Mammary epithelial cell (primary cell): ENCODE data around the gene CLNK.

Experiments used
- CTCF ChIP-seq, 2 donors: IDR thresholded peaks in 1 of 2; conservative IDR thresholded peaks in 1 of 2; 2 replicates each; pipeline ENCODE4 v1.5.1; 2011 to 2012; ENCODE audit warnings: inconsistent platforms in 2 of 2, low read length in 2 of 2, mild to moderate bottlenecking in 2 of 2, control low read depth in 1 of 2, low read depth in 1 of 2; ENCODE audit not compliant: insufficient read depth in 1 of 2; ENCODE audit errors: extremely low read depth in 1 of 2
- EZH2 ChIP-seq: IDR thresholded peaks from 2 replicates; pipeline ENCODE4 v1.6.1; 2012; ENCODE audit warnings: low read length, inconsistent platforms, borderline replicate concordance

GRCh38 chr4:10504570-10505179 lies 179.9 kb downstream of the CLNK start:
- no peak for TF ChIP-seq CTCF (conservative IDR thresholded peaks at IDR 0.05 in 1 of 2, IDR thresholded peaks at IDR 0.05 in 1 of 2; ENCODE audit: extremely low read depth in 1 of 2, insufficient read depth in 1 of 2, low read depth in 1 of 2, low read length in 2 of 2)
- no peak for TF ChIP-seq EZH2
